ENCODE measurements around the gene PEX3.

GRCh38 chr6:143538374-143538773 is 87.8 kb downstream of the PEX3 start:
- no peak for TF ChIP-seq CTCF (IDR thresholded peaks at IDR 0.05; ENCODE audit: insufficient read depth, low read length)
- no peak for TF ChIP-seq REST (IDR thresholded peaks at IDR 0.05; ENCODE audit: insufficient replicate concordance, low read depth)

All from HL-60 (cell line).